ENCODE measurements around the gene METRNL. TPM values are rescaled to one million over a fixed set of nuclear protein-coding genes. Genes with fewer than 3 reads are reported as not detected.

Gene METRNL
- polyA plus RNA-seq, 3 donors, result 13.1 to 133 (median 29.8) TPM

DNA sequence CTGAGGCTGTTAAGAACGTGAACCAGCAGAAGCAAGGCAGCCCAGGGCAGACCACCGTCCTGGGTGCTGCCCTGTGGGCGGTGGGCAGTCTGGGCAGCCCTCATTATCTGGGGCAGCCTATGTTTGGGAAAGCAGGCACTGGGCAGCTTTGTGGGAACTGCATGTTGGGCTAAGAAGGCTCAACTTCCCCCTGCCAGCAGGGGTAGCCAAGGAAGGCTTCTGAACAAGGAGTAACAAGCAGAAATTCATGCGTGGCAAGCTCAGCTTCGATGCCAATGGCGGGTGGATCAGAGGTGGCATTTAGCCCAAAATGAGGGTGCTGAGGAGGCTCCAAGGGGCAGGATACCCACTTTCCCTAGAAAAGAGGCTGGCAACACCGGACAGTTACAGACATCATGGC, 42.7 kb upstream of the METRNL start:
- peaks cover 0 to 2% (median 0%) of the 10 kb centered on the region in 3 donors for H3K27me3 Mint-ChIP-seq (ENCODE audit: low read depth in 3 of 3)
- peaks cover 49 to 89% of the 10 kb centered on the region in 2 donors for H3K36me3 ChIP-seq (replicated peaks in 1 of 2; ENCODE audit: control insufficient read depth in 1 of 2, insufficient read depth in 2 of 2, low read length in 2 of 2)
- peaks cover 26 to 49% of the 10 kb centered on the region in 2 donors for H3K9me3 ChIP-seq (replicated peaks in 1 of 2; ENCODE audit: control insufficient read depth in 1 of 2, insufficient read depth in 1 of 2, low read length in 2 of 2)
- no peaks in the 10 kb centered on the region for H4K20me1 ChIP-seq (ENCODE audit: insufficient read depth, low read length)
- peaks cover 67 to 84% of the 10 kb centered on the region in 2 donors for H3K36me3 Mint-ChIP-seq
- intact Hi-C loops (cut with micrococcal nuclease), result no loop called here
- H2AFZ ChIP-seq (ENCODE audit: insufficient read depth, low read depth, low read length, poor library complexity, severe bottlenecking), result no peak overlapping the region
- no peaks in the 10 kb centered on the region for H3K27me3 ChIP-seq (ENCODE audit: control insufficient read depth in 2 of 2, insufficient read depth in 2 of 2, low read length in 2 of 2)
- H3K4me3 ChIP-seq (replicated peaks in 1 of 3; ENCODE audit: low read depth in 2 of 3, low read length in 3 of 3), result no peak overlapping the region
- no peak for DNase-seq
- H3K4me3 Mint-ChIP-seq, result no peak overlapping the region
- H3K4me2 ChIP-seq (replicated peaks; ENCODE audit: extremely low read depth, low read length, poor library complexity, severe bottlenecking), result no peak overlapping the region
- peaks cover 26 to 47% (median 32%) of the 10 kb centered on the region in 7 donors for H3K9me3 Mint-ChIP-seq
- H3K4me1 ChIP-seq (ENCODE audit: control insufficient read depth in 1 of 2, insufficient read depth in 2 of 2, low read length in 2 of 2), result no peaks in the 10 kb centered on the region
- H3K27ac ChIP-seq (ENCODE audit: low read depth in 1 of 2, low read length in 2 of 2), result peak overlapping the region in 1 of 2 donors; percentile 16
- H3K27ac Mint-ChIP-seq, result peak overlapping the region in 3 of 7 donors; percentile 22 to 46 (median 34)
- 97% methylated on average over 7 of the region's 7 CpGs for WGBS (ENCODE audit: insufficient coverage)
- H3K9ac ChIP-seq (ENCODE audit: insufficient read depth, low read length, poor library complexity, severe bottlenecking), result no peak overlapping the region
- no peaks in the 10 kb centered on the region for H3K4me1 Mint-ChIP-seq
- TF ChIP-seq, protein P1, sequence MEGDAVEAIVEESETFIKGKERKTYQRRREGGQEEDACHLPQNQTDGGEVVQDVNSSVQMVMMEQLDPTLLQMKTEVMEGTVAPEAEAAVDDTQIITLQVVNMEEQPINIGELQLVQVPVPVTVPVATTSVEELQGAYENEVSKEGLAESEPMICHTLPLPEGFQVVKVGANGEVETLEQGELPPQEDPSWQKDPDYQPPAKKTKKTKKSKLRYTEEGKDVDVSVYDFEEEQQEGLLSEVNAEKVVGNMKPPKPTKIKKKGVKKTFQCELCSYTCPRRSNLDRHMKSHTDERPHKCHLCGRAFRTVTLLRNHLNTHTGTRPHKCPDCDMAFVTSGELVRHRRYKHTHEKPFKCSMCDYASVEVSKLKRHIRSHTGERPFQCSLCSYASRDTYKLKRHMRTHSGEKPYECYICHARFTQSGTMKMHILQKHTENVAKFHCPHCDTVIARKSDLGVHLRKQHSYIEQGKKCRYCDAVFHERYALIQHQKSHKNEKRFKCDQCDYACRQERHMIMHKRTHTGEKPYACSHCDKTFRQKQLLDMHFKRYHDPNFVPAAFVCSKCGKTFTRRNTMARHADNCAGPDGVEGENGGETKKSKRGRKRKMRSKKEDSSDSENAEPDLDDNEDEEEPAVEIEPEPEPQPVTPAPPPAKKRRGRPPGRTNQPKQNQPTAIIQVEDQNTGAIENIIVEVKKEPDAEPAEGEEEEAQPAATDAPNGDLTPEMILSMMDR (IDR thresholded peaks at IDR 0.05), result no peak
- peaks cover 71% of the 10 kb centered on the region for H3K79me2 ChIP-seq (ENCODE audit: insufficient read depth, low read length)

GRCh38 chr17:83037084-83037873, 42.1 kb upstream of the METRNL start:
- no peak overlapping the region for H3K4me3 ChIP-seq (replicated peaks in 1 of 3; ENCODE audit: low read depth in 2 of 3, low read length in 3 of 3)
- peaks cover 69 to 85% of the 10 kb centered on the region in 2 donors for H3K36me3 Mint-ChIP-seq
- peak overlapping the region in 2 of 7 donors; percentile 22 to 34 for H3K27ac Mint-ChIP-seq
- intact Hi-C loops (cut with micrococcal nuclease), result no loop called here
- H3K4me3 Mint-ChIP-seq, result no peak overlapping the region
- H3K36me3 ChIP-seq (replicated peaks in 1 of 2; ENCODE audit: control insufficient read depth in 1 of 2, insufficient read depth in 2 of 2, low read length in 2 of 2), result peaks cover 47 to 90% of the 10 kb centered on the region in 2 donors
- peaks cover 30 to 51% (median 38%) of the 10 kb centered on the region in 7 donors for H3K9me3 Mint-ChIP-seq
- H3K27me3 Mint-ChIP-seq (ENCODE audit: low read depth in 3 of 3), result peaks cover 0 to 2% (median 0%) of the 10 kb centered on the region in 3 donors
- H3K27ac ChIP-seq (ENCODE audit: low read depth in 1 of 2, low read length in 2 of 2), result no peak overlapping the region
- H3K27me3 ChIP-seq (ENCODE audit: control insufficient read depth in 2 of 2, insufficient read depth in 2 of 2, low read length in 2 of 2), result no peaks in the 10 kb centered on the region
- TF ChIP-seq, protein P1 (IDR thresholded peaks at IDR 0.05), result no peak
- 92% methylated on average over 28 of the region's 30 CpGs for WGBS (ENCODE audit: insufficient coverage)
- peaks cover 76% of the 10 kb centered on the region for H3K79me2 ChIP-seq (ENCODE audit: insufficient read depth, low read length)
- no peak overlapping the region for H3K9ac ChIP-seq (ENCODE audit: insufficient read depth, low read length, poor library complexity, severe bottlenecking)
- no peak overlapping the region for H3K4me2 ChIP-seq (replicated peaks; ENCODE audit: extremely low read depth, low read length, poor library complexity, severe bottlenecking)
- H3K9me3 ChIP-seq (replicated peaks in 1 of 2; ENCODE audit: control insufficient read depth in 1 of 2, insufficient read depth in 1 of 2, low read length in 2 of 2), result peaks cover 33 to 53% of the 10 kb centered on the region in 2 donors
- no peak overlapping the region for H2AFZ ChIP-seq (ENCODE audit: insufficient read depth, low read depth, low read length, poor library complexity, severe bottlenecking)
- DNase-seq, result no peak
- H4K20me1 ChIP-seq (ENCODE audit: insufficient read depth, low read length), result no peaks in the 10 kb centered on the region
- H3K4me1 ChIP-seq (ENCODE audit: control insufficient read depth in 1 of 2, insufficient read depth in 2 of 2, low read length in 2 of 2), result no peaks in the 10 kb centered on the region
- no peaks in the 10 kb centered on the region for H3K4me1 Mint-ChIP-seq

Measured in CD14-positive monocyte (primary cell).